ENCODE data around the gene PTPRN2.
A peak's percentile ranks its signal among the peaks of the same experiment; 100 is the strongest.

Gene PTPRN2

DNA sequence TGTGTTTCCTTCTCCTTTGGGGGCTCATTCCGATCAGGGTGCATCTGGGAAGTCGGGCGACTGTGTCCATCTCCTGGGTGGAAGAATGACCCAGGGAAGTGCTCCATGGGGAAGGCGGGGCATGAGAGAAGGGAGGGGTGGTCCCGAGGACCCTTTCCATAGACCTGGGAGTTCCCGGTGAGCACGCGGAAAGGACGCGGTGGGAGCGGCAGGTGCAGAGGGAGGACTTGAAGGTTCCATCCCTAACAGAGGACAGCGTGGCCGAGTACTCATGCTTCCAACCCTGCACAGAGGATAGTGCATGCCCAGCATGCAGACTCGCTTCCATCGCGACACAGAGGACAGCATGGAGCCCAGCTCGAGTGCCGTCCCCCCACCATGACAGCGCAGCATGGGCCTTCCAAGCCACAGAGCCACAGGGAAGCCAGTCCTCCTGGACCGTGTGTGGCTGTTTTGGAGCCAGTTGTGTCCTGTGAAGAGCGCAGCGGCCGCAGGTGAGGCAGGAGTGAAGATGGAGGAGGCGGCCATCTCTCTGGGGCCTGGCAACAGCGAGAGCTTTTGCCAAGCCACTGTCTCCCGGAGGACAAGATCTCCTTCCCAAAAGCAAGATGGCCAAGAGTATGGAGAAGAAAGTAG, 969.4 kb downstream of the PTPRN2 start:
- DNase-seq (ENCODE audit: low spot score) = no peak

GRCh38 chr7:157617401-157617800, 970.2 kb downstream of the PTPRN2 start:
- no peak for DNase-seq (ENCODE audit: low spot score)

DNA sequence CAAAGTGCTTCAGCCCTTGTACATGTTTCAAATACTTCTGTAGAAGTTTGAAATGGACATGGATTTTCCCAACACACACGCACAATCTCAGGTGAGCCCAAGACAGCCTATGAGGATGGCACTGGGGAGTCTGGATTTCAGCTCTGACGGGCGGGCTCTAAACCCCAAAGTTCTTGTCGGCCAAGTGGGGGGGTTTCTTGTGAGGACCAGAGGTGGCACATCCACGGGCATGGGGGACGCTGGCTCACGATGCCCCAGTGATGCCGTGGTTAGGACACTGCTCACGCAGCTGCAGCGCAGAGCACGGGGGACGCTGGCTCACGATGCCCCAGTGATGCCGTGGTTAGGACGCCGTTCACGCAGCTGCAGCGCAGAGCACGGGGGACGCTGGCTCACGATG, 970.7 kb downstream of the PTPRN2 start:
- no peak for DNase-seq (ENCODE audit: low spot score)

DNA sequence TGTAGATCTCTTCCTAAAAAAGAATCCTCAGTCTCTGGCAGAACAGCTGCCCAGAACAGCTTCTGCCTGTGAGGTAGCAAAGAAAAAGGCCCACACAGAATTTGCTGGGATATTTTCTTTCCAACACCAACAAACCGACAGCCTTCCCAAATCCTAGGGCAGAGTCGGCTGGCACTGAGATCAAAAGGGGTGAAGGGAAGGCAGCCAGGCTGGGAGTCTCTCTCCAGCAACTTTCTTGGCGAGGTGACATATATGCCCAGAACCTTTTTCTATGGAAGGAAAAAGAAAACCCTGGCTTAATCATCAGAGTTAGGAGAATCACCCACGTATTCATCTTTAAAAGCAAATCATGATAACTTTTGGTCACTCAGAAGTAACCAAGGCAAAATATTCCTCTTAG, 971.2 kb downstream of the PTPRN2 start:
- no peak for DNase-seq (ENCODE audit: low spot score)

GRCh38 chr7:157615852-157616251, 971.8 kb downstream of the PTPRN2 start:
- DNase-seq (ENCODE audit: low spot score) = no peak

GRCh38 chr7:157615101-157615817, 972.4 kb downstream of the PTPRN2 start:
- DNase-seq (ENCODE audit: low spot score) = no peak

DNA sequence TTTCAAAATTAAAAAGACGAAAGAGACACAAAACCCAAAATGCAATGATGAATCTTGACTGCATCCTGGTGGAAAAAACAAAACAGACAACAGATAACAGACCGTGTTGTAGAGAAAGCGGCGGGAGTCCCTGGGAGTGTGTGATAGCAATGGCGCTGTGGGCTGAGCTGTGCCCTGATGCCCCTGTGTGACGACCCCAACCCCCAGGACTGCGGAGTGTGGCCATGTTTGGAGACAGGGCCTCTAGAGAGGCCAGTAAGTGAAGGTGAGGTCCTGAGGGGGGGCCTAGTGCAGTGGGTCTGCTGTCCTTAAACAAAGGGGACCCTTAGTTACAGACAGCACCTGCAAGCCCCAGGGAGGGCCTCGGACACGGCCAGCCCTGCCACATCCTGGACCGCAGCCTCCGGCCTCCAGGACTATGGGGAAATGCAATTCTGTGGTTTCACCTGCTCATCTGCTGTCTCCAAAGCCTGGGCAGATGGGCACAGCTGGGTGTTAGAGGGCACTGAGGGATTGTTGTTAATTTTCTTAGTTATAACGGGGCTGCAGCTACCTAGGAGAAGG, 973.1 kb downstream of the PTPRN2 start:
- DNase-seq (ENCODE audit: low spot score) = no peak

- no peak for DNase-seq (ENCODE audit: low spot score)
Observed at GRCh38 chr7:157613575-157614322, 973.9 kb downstream of the PTPRN2 start.

DNA sequence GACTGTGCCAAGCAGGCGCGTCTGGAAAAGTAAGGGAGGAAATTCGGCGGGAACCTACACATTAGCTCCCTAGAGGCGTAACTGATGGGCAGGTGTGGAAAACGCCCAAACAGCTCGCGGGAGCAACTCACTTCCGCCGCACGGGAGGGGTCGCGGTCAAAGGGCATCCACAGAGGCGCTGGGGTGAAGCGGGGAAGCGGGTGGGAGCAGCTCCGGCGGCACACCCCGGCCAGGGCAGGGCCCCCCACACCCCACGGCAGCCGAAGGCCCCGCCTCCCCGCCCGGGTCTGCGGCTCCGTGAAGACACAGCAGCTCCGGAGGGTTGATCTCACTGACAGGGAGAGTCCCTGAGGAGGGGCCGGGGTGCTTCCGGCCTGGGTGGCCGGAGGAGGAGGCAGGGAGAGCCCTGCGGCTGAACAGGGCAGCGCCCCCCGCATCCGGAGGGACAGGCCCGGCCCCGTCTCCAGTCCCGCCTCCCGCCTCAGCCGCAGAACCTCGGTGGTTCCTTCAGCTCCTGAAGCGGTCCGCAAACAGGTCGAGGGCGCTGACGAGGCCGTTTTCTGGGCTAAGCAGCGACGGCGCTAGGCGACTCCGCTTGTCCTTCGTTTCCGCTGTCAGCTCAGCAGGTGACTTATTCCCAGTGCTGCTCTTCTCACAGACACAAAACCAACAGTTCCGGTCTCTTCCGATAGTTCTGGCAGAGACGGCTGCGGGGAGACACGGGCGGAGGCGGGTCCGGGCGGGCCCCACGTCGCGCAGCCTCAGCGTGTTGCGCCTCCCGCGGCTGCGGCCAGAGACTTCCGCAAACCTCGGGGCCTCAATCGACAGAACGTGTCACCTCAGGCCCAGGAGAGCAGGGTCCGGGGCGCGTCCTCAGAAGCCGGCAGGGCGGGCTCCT, 974.7 kb downstream of the PTPRN2 start:
- peak; percentile 76 for DNase-seq (ENCODE audit: low spot score)

DNA sequence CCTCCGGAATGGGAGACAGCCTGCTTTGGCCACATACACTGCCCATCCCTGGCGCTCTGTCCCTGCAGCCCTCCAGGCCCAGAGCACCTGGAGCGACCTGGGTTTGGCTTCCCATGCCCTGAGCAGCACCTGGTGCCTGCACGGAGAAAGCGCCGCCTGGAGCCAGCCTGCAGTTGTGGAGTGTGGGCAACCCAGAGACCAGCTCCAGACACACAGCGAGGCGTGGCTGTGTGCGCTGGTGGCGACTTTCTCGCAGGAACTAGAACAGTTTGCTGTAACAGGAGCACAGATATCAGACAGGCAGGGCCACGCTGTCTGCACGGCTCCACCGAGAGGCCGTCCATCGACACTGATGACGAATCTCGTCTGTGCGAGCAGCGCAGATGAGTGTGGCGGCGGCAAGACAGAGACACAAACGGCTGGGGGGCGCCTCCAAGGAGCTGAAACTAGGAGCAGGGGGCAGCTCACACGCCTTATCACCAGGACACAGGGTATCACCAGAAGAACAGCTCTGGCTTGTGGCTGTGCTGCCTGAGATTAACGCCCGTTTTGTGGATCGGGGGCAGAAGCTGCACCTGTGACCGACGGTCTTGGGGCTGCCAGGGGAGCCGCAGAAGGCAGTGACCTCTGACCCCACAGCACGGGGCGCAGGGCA, 975.5 kb downstream of the PTPRN2 start:
- DNase-seq (ENCODE audit: low spot score) = no peak

- DNase-seq (ENCODE audit: low spot score) = no peak
Observed at GRCh38 chr7:157611341-157611740, 976.3 kb downstream of the PTPRN2 start.

DNA sequence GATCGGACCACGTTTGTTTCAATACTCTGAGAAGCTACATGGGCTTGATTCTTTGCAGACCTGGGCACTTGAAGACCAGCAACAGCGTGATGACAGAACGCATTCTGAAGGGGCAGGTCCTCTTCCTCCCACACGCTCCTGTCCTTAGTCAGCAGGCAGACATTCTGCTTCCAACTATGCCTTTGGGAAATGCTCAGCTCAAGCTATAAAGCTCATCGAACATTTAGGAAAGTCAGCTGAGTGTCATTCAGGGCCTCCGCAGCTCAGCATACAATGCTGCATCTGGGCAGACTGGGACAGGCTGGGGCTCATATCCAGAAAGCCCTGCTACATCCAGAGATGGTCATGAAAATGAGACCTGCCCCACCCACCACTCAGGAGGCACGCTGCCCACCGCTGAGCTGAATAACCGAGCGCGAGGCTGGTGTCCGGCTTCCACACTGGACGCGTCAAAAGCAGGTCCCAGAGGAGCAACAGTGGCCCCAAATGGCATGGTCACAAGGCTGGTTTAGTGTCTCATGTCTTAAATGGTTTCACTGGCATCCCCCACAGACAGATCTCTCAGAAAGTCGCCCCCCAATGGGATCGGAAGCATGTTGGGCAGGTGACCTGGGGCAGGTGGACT, 976.8 kb downstream of the PTPRN2 start:
- DNase-seq (ENCODE audit: low spot score) = no peak

GRCh38 chr7:157609932-157610640, 977.5 kb downstream of the PTPRN2 start:
- no peak for DNase-seq (ENCODE audit: low spot score)

DNA sequence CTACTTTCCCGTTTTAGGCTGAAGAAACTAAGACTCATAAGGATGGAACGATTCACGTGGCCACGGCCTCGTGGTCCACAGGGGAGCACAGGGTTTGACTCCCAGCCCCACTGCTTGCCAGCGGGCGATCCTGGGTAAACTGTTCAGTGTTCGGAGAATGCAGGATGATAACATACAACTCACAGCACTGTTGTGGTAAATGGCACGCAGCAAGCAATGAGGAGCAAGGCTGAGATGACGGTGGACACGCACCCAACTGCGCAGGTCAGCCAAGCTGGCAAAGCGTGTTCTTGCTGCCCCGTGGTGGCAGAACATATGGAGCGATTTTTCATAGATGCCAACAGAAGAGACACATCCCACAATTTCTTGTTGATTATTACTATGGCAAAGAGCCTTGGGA, 978.1 kb downstream of the PTPRN2 start:
- no peak for DNase-seq (ENCODE audit: low spot score)

- DNase-seq (ENCODE audit: low spot score) = no peak
Observed at GRCh38 chr7:157607218-157607617, 980.4 kb downstream of the PTPRN2 start.

- no peak for DNase-seq (ENCODE audit: low spot score)
Observed at GRCh38 chr7:157606140-157606539, 981.5 kb downstream of the PTPRN2 start.

DNA sequence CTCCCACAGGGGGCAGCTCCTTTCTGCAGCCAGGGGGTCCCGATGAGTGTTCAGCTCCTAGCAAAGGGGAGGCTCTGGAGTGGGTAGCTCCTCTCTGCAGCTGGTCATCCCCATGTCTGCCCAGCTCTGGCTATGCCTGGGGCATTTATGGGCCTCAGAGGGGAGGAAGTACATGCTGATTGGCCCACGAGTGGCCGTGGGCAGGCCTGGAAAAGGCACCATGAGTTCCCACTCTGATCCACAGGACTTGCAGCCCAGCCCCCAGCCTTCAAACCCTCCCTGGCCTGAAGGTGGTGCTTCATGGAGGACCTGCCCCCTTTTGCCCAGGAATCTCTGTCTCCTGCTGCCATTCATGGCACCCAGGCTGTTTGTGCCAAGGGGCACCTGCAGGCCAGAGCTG, 982.0 kb downstream of the PTPRN2 start:
- no peak for DNase-seq (ENCODE audit: low spot score)

DNA sequence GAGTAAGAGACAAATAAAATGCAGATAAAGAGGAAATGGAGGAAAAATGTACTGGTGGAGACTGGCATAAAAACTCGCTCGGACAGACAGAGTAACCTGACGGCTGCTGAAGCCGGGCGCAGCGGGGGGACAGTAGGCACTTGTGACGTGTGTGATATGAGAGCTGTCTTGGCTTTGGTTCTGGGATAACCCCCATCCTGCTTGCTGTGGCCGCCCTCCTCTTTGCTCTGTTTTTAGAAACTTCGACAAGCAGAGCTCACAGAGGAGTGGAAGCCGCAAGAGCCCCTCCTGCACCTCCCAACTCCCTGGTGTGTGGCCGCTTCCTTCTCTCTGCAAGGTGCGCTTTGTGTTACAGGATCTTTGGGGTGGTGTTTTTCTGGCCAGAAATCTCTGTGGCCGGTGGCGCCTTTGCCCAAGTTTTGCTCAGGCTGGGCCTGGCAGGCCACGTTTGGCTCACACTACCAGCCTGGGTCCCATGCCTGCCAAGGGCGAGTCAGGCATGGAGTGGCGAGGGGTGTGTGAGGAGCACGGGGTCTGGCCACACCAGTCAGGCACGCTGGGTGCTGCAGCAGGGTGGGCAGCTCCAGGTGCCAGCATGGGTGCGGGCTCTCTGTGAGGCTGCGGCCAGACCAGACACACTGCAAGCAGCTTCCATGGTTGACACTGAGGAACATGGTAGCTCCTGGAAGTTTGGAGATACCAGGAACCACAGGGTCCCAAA, 982.8 kb downstream of the PTPRN2 start:
- no peak for DNase-seq (ENCODE audit: low spot score)

- DNase-seq (ENCODE audit: low spot score) = no peak
Observed at GRCh38 chr7:157603716-157604115, 983.9 kb downstream of the PTPRN2 start.
